ENCODE results near the gene SAYSD1. TPM values are rescaled to one million over a fixed set of nuclear protein-coding genes. Genes with fewer than 3 reads are reported as not detected.

Gene SAYSD1
- total RNA-seq, 4 donors from 2014 or later: 12.3 to 29.1 (median 18.8) TPM

- Histone ChIP-seq H3K4me3 (no peak overlapping the region), H3K27me3 (no peaks in the 10 kb centered on the region), H3K27ac (no peak overlapping the region), H3K4me1 (no peaks in the 10 kb centered on the region), H3K36me3 (no peaks in the 10 kb centered on the region), H3K9me3 (no peaks in the 10 kb centered on the region)
- WGBS, 2 donors: 97 to 98% methylated on average over 8 to 9 of the region's 9 CpGs
- no peak for DNase-seq (ENCODE audit: low spot score in 2 of 2)
- TF ChIP-seq, protein P1, sequence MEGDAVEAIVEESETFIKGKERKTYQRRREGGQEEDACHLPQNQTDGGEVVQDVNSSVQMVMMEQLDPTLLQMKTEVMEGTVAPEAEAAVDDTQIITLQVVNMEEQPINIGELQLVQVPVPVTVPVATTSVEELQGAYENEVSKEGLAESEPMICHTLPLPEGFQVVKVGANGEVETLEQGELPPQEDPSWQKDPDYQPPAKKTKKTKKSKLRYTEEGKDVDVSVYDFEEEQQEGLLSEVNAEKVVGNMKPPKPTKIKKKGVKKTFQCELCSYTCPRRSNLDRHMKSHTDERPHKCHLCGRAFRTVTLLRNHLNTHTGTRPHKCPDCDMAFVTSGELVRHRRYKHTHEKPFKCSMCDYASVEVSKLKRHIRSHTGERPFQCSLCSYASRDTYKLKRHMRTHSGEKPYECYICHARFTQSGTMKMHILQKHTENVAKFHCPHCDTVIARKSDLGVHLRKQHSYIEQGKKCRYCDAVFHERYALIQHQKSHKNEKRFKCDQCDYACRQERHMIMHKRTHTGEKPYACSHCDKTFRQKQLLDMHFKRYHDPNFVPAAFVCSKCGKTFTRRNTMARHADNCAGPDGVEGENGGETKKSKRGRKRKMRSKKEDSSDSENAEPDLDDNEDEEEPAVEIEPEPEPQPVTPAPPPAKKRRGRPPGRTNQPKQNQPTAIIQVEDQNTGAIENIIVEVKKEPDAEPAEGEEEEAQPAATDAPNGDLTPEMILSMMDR (IDR thresholded peaks at IDR 0.05): no peak
- TF ChIP-seq EP300 (IDR thresholded peaks at IDR 0.05) (no peak), POLR2A (IDR thresholded peaks at IDR 0.05) (no peak)
Observed at GRCh38 chr6:39072830-39073229, 42.2 kb downstream of the SAYSD1 start.

DNA sequence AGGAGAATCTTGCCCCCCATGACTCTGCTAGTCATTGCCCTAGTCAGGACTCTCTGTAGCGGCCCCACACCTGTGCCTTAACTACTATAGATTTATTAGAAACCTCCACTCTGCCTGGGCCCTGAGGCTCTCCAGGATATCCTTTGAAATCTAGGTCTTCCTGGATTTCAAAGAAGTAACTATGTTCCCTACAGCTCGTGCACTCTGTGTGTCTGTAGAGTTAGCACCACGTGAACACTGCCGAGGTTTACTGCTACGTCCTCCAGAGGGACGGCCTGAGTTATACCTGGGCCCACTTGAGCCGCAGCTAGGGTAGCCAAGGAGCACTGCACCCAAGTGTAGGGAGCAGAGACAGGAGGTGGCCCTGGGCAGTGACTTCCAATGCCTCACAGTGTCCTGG is 46.6 kb downstream of the SAYSD1 start:
- Histone ChIP-seq H3K4me3 (no peak overlapping the region), H3K27ac (no peak overlapping the region), H3K9me3 (no peaks in the 10 kb centered on the region), H3K36me3 (no peaks in the 10 kb centered on the region), H3K27me3 (no peaks in the 10 kb centered on the region), H3K4me1 (no peaks in the 10 kb centered on the region)
- DNase-seq (ENCODE audit: low spot score in 2 of 2): no peak
- no peak for TF ChIP-seq POLR2A (IDR thresholded peaks at IDR 0.05)
- no peak for TF ChIP-seq EP300 (IDR thresholded peaks at IDR 0.05)
- TF ChIP-seq, protein P1 (IDR thresholded peaks at IDR 0.05): no peak
- 65 to 67% methylated on average over 7 of the region's 7 CpGs for WGBS, 2 donors

DNA sequence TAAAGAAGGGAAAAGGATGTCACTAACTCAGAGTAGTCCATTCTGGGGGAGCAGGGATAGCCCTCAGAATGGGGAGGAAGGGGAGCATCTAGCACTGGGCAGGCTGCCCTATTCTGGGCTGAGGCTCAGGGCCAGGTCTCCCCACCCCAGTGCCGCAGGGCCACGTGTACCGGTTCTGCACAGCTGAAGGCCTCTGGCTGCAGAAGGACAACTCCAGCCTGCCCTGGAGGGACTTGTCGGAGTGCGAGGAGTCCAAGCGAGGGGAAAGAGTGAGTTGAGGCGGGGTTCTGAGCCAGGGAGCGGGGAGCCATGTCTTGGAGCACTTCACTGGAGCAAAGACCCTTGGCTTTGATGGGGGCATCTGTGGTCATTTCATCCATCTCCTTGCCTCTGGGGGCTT is 49.4 kb downstream of the SAYSD1 start:
- no peak for DNase-seq (ENCODE audit: low spot score in 2 of 2)

DNA sequence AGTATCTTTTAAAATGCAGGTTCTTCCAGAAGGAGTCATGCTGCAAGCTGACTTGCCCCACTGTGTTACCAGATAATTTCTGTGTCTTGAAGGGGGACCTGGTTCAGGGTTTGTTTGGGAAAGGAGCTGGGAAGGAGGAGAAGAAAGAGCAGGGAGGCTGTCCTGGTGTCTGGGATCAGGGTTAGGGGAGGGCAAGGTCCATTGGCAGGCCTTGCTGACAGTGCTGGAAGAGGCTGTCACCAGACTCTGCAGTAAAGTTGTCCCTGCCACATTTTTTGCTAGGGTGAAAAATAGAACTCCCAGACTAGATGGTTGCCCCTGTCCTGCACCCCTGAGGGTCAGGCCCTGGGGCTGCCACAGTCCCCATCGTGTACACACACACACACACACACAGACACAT is 51.5 kb downstream of the SAYSD1 start:
- WGBS, 2 donors: 9 to 27% methylated on average over 1 of the region's 1 CpG
- no peak for DNase-seq (ENCODE audit: low spot score in 2 of 2)
- TF ChIP-seq, protein P1 (IDR thresholded peaks at IDR 0.05): no peak
- TF ChIP-seq EP300 (IDR thresholded peaks at IDR 0.05) (no peak), POLR2A (IDR thresholded peaks at IDR 0.05) (no peak)
- no peak overlapping the region for H3K4me3 ChIP-seq
- H3K27me3 ChIP-seq: peaks cover 0 to 11% of the 10 kb centered on the region in 2 donors
- no peaks in the 10 kb centered on the region for H3K36me3 ChIP-seq
- no peaks in the 10 kb centered on the region for H3K9me3 ChIP-seq
- H3K27ac ChIP-seq: no peak overlapping the region
- H3K4me1 ChIP-seq: no peaks in the 10 kb centered on the region

More for the DNA sequence above, 49.4 kb downstream of the SAYSD1 start:
- H3K9me3 ChIP-seq: no peaks in the 10 kb centered on the region
- H3K27me3 ChIP-seq: no peaks in the 10 kb centered on the region
- no peaks in the 10 kb centered on the region for H3K4me1 ChIP-seq
- H3K4me3 ChIP-seq: no peak overlapping the region
- no peaks in the 10 kb centered on the region for H3K36me3 ChIP-seq
- 82 to 97% methylated on average over 8 of the region's 8 CpGs for WGBS, 2 donors
- no peak overlapping the region for H3K27ac ChIP-seq
- no peak for TF ChIP-seq POLR2A (IDR thresholded peaks at IDR 0.05)
- TF ChIP-seq, protein P1 (IDR thresholded peaks at IDR 0.05): no peak
- TF ChIP-seq EP300 (IDR thresholded peaks at IDR 0.05): no peak

DNA sequence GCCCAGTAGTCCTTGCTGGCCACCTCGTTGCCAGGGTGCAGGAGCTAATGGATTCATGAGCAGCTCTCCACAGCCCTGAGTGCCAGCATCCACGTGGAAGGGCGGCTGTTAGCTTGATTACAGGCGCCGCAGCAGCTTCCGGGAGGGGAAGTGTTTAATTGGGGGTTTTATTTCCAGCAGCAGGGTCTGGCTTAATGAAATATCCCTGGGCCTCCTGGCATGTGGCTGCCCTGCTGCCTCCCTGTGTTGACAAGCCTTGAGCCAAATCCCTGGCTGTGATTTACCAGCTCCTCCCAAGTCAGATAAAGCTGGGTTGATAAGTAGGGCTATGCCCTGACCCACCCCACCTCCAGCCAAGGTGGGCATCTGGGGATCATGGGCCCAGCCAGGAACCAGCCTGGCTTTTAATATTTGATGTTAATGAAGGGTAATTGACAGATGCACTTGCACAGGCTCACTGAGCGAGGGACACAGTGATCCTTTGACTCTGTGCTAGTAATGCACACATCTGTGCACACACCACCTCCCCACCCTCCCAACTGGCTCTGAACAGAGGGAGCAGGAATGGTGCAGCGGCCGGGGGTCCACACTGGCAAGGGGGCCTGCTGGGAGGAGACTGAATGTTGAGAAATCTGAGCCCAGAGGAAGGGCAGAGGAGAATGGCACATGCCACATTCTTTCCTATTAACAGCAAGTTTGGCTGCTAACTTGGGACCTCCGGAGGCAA is 52.8 kb downstream of the SAYSD1 start:
- H3K27ac ChIP-seq: no peak overlapping the region
- H3K4me1 ChIP-seq: no peaks in the 10 kb centered on the region
- no peaks in the 10 kb centered on the region for H3K9me3 ChIP-seq
- no peaks in the 10 kb centered on the region for H3K36me3 ChIP-seq
- no peak for TF ChIP-seq POLR2A (IDR thresholded peaks at IDR 0.05)
- TF ChIP-seq EP300 (IDR thresholded peaks at IDR 0.05): no peak
- TF ChIP-seq, protein P1 (IDR thresholded peaks at IDR 0.05): no peak
- H3K27me3 ChIP-seq: peaks cover 0 to 17% of the 10 kb centered on the region in 2 donors
- DNase-seq (ENCODE audit: low spot score in 2 of 2): no peak
- WGBS, 2 donors: 25 to 32% methylated on average over 8 to 10 of the region's 10 CpGs
- H3K4me3 ChIP-seq: no peak overlapping the region
